Choroid plexus epithelial cell (primary cell): ENCODE data around the gene PAX6.

ENCODE experiments used
- DNase-seq: peaks from one replicate; pipeline ENCODE4 v3.0.0-alpha.2; 2010; ENCODE audit warnings: low read depth
- H3K4me3 ChIP-seq: 2 replicates; pipeline ENCODE4 v1.5.1; 2011; ENCODE audit warnings: low read depth, mild to moderate bottlenecking, control low read depth, low read length, moderate library complexity
- TF ChIP-seq, protein P1 (sequence below): conservative IDR thresholded peaks from 2 replicates; pipeline ENCODE4 v1.5.1; 2011; ENCODE audit warnings: low read depth, mild to moderate bottlenecking, control low read depth, inconsistent platforms, low read length, moderate library complexity

The PAX6 gene

DNA sequence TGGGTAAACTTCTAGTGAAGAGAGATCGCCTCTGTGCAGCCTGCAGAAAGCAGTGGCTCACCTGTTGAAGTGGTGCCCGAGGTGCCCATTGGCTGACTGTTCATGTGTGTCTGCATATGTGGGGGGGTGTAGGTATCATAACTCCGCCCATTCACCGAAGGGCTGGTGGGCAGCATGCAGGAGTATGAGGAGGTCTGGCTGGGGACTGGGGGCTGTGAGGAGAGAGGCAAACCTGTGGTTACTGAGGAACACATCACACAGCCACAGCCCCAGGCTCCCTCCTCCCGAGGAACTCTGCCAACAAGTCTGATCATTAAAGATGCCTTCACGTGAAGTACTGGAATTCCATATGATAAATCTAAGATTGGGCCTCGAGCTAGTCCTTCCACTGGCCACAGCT is 20.5 kb downstream of the PAX6 start:
- DNase-seq, result no peak
- TF ChIP-seq, protein P1, sequence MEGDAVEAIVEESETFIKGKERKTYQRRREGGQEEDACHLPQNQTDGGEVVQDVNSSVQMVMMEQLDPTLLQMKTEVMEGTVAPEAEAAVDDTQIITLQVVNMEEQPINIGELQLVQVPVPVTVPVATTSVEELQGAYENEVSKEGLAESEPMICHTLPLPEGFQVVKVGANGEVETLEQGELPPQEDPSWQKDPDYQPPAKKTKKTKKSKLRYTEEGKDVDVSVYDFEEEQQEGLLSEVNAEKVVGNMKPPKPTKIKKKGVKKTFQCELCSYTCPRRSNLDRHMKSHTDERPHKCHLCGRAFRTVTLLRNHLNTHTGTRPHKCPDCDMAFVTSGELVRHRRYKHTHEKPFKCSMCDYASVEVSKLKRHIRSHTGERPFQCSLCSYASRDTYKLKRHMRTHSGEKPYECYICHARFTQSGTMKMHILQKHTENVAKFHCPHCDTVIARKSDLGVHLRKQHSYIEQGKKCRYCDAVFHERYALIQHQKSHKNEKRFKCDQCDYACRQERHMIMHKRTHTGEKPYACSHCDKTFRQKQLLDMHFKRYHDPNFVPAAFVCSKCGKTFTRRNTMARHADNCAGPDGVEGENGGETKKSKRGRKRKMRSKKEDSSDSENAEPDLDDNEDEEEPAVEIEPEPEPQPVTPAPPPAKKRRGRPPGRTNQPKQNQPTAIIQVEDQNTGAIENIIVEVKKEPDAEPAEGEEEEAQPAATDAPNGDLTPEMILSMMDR, result no peak
- H3K4me3 ChIP-seq, result no peak overlapping the region

DNA sequence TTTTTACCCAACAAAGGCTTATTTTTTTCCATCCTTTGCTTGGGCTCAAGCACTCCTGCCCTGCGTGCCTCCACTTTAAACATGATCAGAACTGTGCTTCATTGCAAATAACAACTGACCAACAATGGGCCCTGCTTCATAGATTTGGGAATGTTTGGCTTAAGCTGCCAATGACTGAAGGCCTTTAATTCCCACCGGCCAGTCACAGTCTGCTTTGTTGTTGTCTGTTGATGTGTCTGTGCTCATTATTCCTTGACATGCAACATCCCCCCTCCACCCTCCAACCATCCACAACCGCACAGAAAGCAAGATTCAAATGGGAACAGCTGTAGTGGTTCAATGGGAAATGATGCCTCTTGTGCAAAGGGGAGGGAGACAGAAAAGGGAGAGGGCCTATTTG is 23.0 kb downstream of the PAX6 start:
- TF ChIP-seq, protein P1, result no peak
- no peak overlapping the region for H3K4me3 ChIP-seq
- no peak for DNase-seq

DNA sequence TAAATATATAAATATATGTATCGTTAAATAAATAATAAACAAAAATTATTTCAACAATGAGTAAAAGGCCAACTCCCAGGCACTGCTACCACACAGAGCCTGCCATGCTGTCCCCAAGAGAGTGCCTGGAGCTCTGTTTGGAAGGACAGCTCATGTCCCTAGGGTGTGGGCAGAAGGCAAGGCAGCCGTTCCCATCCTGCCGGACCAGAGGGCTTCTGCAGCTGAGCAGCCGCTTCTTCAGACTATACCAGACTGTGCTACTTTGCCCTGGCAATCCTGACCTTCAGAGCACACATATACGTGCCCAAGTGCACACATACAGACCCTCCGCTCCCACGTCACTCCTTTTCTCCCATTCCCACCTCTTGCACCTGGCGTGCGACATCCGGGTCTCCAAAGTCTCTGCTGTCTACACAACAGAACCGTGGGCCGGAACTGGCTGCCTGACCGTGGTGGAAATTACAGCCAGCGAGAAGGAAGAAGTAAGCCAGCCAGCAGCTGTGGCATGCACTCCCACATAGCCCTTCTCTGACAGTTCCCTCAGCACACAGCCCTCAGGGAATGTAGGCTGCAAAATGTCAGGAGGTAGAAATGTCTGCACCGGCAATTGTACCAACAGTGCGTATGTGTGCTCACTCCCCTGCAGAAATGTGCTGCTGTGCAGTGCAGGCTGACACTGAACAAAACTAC is 24.0 kb downstream of the PAX6 start:
- DNase-seq, result no peak
- no peak overlapping the region for H3K4me3 ChIP-seq
- TF ChIP-seq, protein P1, result no peak

DNA sequence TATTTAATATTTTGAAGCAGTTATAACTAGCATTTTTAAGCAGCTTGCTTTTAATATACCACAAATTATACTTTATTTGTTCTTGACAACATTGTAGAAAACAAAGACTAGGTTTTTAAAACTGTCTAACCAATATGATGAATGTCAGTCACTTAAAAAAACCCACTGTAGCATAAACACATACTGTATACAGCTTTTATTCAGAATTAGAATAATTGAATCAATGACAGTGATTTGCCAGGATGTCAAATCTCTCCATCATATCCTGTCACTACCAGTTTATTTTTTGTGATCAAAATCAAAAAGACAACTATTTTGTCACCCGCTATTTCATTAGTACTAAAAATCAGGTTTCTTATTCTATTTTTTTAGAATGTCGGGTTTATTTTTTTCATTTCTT is 26.5 kb downstream of the PAX6 start:
- TF ChIP-seq, protein P1, result no peak
- DNase-seq, result no peak
- H3K4me3 ChIP-seq, result no peak overlapping the region

DNA sequence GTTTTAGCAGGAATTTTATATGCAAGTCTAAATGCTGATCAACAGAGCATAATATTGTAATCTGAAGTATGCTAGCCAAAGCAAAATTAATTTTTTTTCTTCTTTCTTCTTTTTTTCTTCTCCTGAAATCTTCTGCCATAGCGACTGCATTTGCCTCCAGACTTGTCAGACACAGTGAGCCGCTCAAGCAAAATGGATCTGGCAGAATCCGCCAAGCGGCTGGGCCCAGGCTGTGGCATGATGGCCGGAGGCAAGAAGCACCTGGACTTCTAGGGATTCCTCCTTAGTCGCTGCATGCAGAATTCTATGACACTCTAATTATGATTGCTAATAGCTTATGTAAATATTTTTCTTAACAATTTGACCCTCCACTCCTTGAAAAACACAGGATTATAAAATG is 27.9 kb downstream of the PAX6 start:
- TF ChIP-seq, protein P1, result no peak

DNA sequence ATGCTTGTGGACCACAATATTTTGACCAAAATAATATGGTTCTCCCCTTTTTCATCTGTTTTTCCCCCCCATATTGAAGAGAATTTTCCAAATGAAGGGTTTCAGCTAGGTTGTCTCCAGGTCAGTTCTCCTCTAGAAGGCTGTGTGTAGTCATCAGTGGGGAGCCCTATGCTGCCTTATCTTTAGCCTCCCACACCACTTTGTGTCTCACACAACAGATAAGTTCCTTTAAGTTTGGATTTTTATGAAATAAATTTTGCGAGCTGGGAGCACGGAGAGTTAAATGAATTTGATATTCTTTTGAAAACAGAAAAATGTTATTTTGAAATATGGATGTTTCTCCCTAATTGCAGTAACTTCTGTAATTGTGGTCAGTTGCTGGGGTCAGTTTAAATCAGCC is 28.9 kb downstream of the PAX6 start:
- no peak for DNase-seq
- TF ChIP-seq, protein P1, result no peak
- no peak overlapping the region for H3K4me3 ChIP-seq

More for the DNA sequence above, 27.9 kb downstream of the PAX6 start:
- no peak overlapping the region for H3K4me3 ChIP-seq
- DNase-seq, result no peak

DNA sequence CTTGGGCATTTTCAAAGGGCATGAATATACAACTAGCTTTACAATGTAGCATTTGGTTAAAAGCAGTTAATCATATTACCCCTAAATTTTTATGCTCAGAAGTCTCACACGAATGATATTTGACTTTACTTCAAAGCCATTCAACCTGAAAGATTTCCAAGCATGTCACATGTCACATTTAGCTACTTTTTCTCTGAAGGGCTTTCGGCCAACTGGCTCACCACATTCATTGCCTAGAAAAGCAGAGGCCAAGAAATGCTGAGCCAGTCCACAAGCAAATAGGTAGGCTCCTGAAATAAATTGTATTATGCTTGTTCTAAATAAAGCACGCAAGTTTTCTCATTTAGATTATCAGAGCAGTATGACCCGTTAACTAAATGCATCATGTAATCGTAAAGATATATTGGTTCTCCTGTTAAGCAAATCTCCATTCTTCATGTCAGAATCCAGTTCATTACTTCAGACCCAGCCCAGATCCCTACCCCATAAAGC is 30.6 kb downstream of the PAX6 start:
- no peak for DNase-seq
- no peak overlapping the region for H3K4me3 ChIP-seq
- TF ChIP-seq, protein P1, result no peak
